ENCODE data around the gene NHSL1. TPM values are rescaled to one million over a fixed set of nuclear protein-coding genes. Genes with fewer than 3 reads are reported as not detected.

Gene NHSL1
- total RNA-seq, 2 experiments from 2014 or later, result 0.06 to 0.08 TPM

DNA sequence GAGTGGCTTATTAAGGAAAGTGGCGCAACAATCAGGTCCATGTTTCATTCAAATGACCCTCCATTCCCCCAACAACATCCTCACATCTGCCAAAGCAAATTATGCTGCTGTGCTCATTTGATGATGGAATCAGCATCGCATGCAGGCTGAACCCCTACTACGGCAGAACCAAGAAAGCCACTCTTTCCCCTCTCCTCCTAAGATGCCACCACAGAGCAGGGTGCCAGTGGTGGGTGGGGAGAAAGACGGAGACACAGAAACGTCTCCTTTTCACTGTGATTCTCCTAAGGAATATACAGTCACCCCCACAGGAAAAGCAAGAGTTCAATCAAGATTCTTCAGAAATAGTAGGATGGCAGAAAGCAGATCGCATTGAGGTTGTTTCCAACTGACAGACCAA lies 78.2 kb downstream of the NHSL1 start:
- H3K27ac Mint-ChIP-seq, result no peak overlapping the region
- Histone ChIP-seq H3K9me3 (ENCODE audit: control insufficient read depth in 1 of 2, insufficient read depth in 1 of 2, low read length in 2 of 2) (no peaks in the 10 kb centered on the region), H3K4me3 (ENCODE audit: low read length) (no peak overlapping the region), H3K27ac (ENCODE audit: low read depth in 1 of 2, low read length in 2 of 2) (no peak overlapping the region), H3K36me3 (ENCODE audit: insufficient read depth, low read length) (peaks cover 19% of the 10 kb centered on the region), H3K4me1 (ENCODE audit: insufficient read depth, low read length) (no peaks in the 10 kb centered on the region), H3K27me3 (ENCODE audit: control insufficient read depth in 1 of 2, insufficient read depth in 2 of 2, low read length in 2 of 2) (no peaks in the 10 kb centered on the region)
- ATAC-seq (ENCODE audit: poor library complexity) (no peak), DNase-seq (no peak)
- ChIA-PET CTCF (no interaction called here), POLR2A (no interaction called here)
- TF ChIP-seq, protein P1, sequence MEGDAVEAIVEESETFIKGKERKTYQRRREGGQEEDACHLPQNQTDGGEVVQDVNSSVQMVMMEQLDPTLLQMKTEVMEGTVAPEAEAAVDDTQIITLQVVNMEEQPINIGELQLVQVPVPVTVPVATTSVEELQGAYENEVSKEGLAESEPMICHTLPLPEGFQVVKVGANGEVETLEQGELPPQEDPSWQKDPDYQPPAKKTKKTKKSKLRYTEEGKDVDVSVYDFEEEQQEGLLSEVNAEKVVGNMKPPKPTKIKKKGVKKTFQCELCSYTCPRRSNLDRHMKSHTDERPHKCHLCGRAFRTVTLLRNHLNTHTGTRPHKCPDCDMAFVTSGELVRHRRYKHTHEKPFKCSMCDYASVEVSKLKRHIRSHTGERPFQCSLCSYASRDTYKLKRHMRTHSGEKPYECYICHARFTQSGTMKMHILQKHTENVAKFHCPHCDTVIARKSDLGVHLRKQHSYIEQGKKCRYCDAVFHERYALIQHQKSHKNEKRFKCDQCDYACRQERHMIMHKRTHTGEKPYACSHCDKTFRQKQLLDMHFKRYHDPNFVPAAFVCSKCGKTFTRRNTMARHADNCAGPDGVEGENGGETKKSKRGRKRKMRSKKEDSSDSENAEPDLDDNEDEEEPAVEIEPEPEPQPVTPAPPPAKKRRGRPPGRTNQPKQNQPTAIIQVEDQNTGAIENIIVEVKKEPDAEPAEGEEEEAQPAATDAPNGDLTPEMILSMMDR (IDR thresholded peaks at IDR 0.05), result no peak
- peaks cover 36% of the 10 kb centered on the region for H3K36me3 Mint-ChIP-seq (ENCODE audit: low read depth)
- peaks cover 9% of the 10 kb centered on the region for H3K4me1 Mint-ChIP-seq (ENCODE audit: low read depth)
- intact Hi-C loops (cut with DNase I, micrococcal nuclease), result no loop called here
- no peaks in the 10 kb centered on the region for H3K27me3 Mint-ChIP-seq
- H3K4me3 Mint-ChIP-seq, result no peak overlapping the region
- H3K9me3 Mint-ChIP-seq, result no peaks in the 10 kb centered on the region

DNA sequence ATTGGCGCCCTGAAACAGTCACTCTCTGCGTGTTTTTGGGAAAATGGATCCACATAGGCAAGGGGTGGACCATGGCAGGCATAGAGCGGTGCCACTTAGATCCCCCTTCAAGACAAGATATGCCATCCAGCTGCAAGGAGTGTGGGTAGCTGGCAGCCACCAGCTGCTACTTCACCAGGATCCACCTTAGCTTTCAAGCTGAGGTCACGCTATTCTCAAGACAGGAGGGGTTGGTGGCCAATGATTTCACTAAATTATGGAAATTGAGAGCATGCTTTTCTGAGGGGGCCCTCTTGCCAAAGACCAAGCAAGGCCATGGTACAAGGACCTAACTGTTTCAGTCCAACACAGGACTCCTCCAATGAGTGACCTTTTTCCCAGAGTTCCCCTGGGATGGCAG lies 78.9 kb downstream of the NHSL1 start:
- ChIA-PET POLR2A (no interaction called here), CTCF (no interaction called here)
- Histone ChIP-seq H3K4me3 (ENCODE audit: low read length) (no peak overlapping the region), H3K36me3 (ENCODE audit: insufficient read depth, low read length) (peaks cover 22% of the 10 kb centered on the region), H3K27me3 (ENCODE audit: control insufficient read depth in 1 of 2, insufficient read depth in 2 of 2, low read length in 2 of 2) (no peaks in the 10 kb centered on the region), H3K27ac (ENCODE audit: low read depth in 1 of 2, low read length in 2 of 2) (no peak overlapping the region), H3K9me3 (ENCODE audit: control insufficient read depth in 1 of 2, insufficient read depth in 1 of 2, low read length in 2 of 2) (no peaks in the 10 kb centered on the region), H3K4me1 (ENCODE audit: insufficient read depth, low read length) (no peaks in the 10 kb centered on the region)
- H3K9me3 Mint-ChIP-seq, result no peaks in the 10 kb centered on the region
- no peak overlapping the region for H3K27ac Mint-ChIP-seq
- intact Hi-C loops (cut with DNase I, micrococcal nuclease), result no loop called here
- H3K36me3 Mint-ChIP-seq (ENCODE audit: low read depth), result peaks cover 39% of the 10 kb centered on the region
- H3K4me3 Mint-ChIP-seq, result no peak overlapping the region
- ATAC-seq (ENCODE audit: poor library complexity) (no peak), DNase-seq (no peak)
- TF ChIP-seq, protein P1 (IDR thresholded peaks at IDR 0.05), result no peak
- H3K4me1 Mint-ChIP-seq (ENCODE audit: low read depth), result peaks cover 9% of the 10 kb centered on the region
- H3K27me3 Mint-ChIP-seq, result no peaks in the 10 kb centered on the region

DNA sequence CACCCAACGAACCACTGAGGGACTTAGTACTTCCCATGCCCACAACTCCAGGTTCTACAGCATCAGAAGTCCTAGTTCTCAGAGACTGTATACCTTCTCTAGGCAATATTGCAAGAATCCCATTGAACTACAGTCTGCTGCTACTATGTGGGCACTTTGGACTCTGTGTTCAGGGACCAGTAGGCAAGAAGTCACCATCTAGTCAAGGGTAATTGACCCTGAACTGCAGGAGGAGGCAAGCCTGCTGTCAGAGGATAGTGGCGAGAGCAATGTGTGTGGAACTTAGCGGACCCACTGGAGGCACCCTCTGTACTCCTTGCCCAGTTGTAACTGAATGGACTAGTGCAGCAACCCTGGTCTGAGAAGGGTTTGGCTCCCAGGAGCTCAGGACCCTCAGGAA lies 79.5 kb downstream of the NHSL1 start:
- intact Hi-C loops (cut with DNase I, micrococcal nuclease), result no loop called here

More for the DNA sequence above, 79.5 kb downstream of the NHSL1 start:
- Histone ChIP-seq H3K27ac (ENCODE audit: low read depth in 1 of 2, low read length in 2 of 2) (no peak overlapping the region), H3K27me3 (ENCODE audit: control insufficient read depth in 1 of 2, insufficient read depth in 2 of 2, low read length in 2 of 2) (no peaks in the 10 kb centered on the region), H3K9me3 (ENCODE audit: control insufficient read depth in 1 of 2, insufficient read depth in 1 of 2, low read length in 2 of 2) (no peaks in the 10 kb centered on the region), H3K4me3 (ENCODE audit: low read length) (no peak overlapping the region), H3K4me1 (ENCODE audit: insufficient read depth, low read length) (no peaks in the 10 kb centered on the region), H3K36me3 (ENCODE audit: insufficient read depth, low read length) (peaks cover 26% of the 10 kb centered on the region)
- TF ChIP-seq, protein P1 (IDR thresholded peaks at IDR 0.05), result no peak
- H3K36me3 Mint-ChIP-seq (ENCODE audit: low read depth), result peaks cover 39% of the 10 kb centered on the region
- DNase-seq (no peak), ATAC-seq (ENCODE audit: poor library complexity) (no peak)
- H3K27me3 Mint-ChIP-seq, result no peaks in the 10 kb centered on the region
- H3K4me3 Mint-ChIP-seq, result no peak overlapping the region
- H3K4me1 Mint-ChIP-seq (ENCODE audit: low read depth), result peaks cover 9% of the 10 kb centered on the region
- H3K9me3 Mint-ChIP-seq, result no peaks in the 10 kb centered on the region
- ChIA-PET CTCF (no interaction called here), POLR2A (no interaction called here)
- H3K27ac Mint-ChIP-seq, result no peak overlapping the region
